Liver (tissue), 2 donors: ENCODE results near the gene MUTYH.

Experiments used
- GABPA ChIP-seq, 2 donors: IDR thresholded peaks in 1 of 2; conservative IDR thresholded peaks in 1 of 2; 2 replicates each; pipeline ENCODE4 v1.6.1; 2016; ENCODE audit warnings: antibody characterized with exemption in 2 of 2, mild to moderate bottlenecking in 1 of 2, moderate library complexity in 1 of 2
- YY1 ChIP-seq: IDR thresholded peaks from 2 replicates; pipeline ENCODE4 v1.6.1; 2016; ENCODE audit warnings: antibody characterized with exemption, mild to moderate bottlenecking
- donor health status: healthy.

GRCh38 chr1:45317166-45317565 is 23.1 kb downstream of the MUTYH start:
- TF ChIP-seq GABPA (IDR thresholded peaks at IDR 0.05 in 1 of 2, conservative IDR thresholded peaks at IDR 0.05 in 1 of 2) = no peak
- no peak for TF ChIP-seq YY1
